SK-N-SH treated with all-trans-retinoic acid at 6 μM for 48 hours (cell line): ENCODE measurements around the gene LRRC14B.

Source experiments
- ATAC-seq: fragments of 200-7000 bp; cut with Tn5 transposase; 3 replicates; pipeline ENCODE4 v1.9.1; 2020; ENCODE audit warnings: mild to moderate bottlenecking, moderate library complexity
- ARNTL ChIP-seq: fragments of 450-650 bp; formaldehyde crosslinking; IDR thresholded peaks from 2 replicates; pipeline ENCODE4 v1.5.0; 2020; ENCODE audit warnings: low read depth, mild to moderate bottlenecking, moderate library complexity, borderline replicate concordance
- BACH2 ChIP-seq: fragments of 250-450 bp; sonication (Bioruptor Pico); IDR thresholded peaks from 2 replicates; pipeline ENCODE4 v1.9.0; 2021; ENCODE audit warnings: mild to moderate bottlenecking, borderline replicate concordance
- ESRRG ChIP-seq: fragments of 250-450 bp; sonication (Bioruptor Pico); IDR thresholded peaks from 2 replicates; pipeline ENCODE4 v1.6.1; 2021; ENCODE audit warnings: mild to moderate bottlenecking
- GLIS3 ChIP-seq: fragments of 250-450 bp; sonication (Bioruptor Pico); IDR thresholded peaks from 2 replicates; pipeline ENCODE4 v1.5.0; 2020; ENCODE audit warnings: mild to moderate bottlenecking, moderate library complexity
- ISL1 ChIP-seq: fragments of 250-450 bp; sonication (Bioruptor Pico); IDR thresholded peaks from 2 replicates; pipeline ENCODE4 v2.1.2; 2022; ENCODE audit warnings: mild to moderate bottlenecking, moderate library complexity
- PPARA ChIP-seq: fragments of 250-450 bp; sonication (Bioruptor Pico); IDR thresholded peaks from 2 replicates; pipeline ENCODE4 v1.5.0; 2020; ENCODE audit warnings: mild to moderate bottlenecking, borderline replicate concordance
- RARB ChIP-seq: fragments of 250-450 bp; sonication (Bioruptor Pico); IDR thresholded peaks from 2 replicates; pipeline ENCODE4 v1.8.0; 2021; ENCODE audit warnings: mild to moderate bottlenecking, moderate library complexity
- SNAI2 ChIP-seq: fragments of 250-450 bp; sonication (Bioruptor Pico); IDR thresholded peaks from 2 replicates; pipeline ENCODE4 v1.5.0; 2020; ENCODE audit warnings: mild to moderate bottlenecking, moderate library complexity
- TCF4 ChIP-seq: fragments of 250-450 bp; sonication (Bioruptor Pico); IDR thresholded peaks from 2 replicates; pipeline ENCODE4 v1.8.0; 2021; ENCODE audit warnings: mild to moderate bottlenecking, moderate library complexity, borderline replicate concordance
- TOX ChIP-seq: fragments of 250-450 bp; sonication (Bioruptor Pico); IDR thresholded peaks from 2 replicates; pipeline ENCODE4 v1.8.0; 2021; ENCODE audit warnings: mild to moderate bottlenecking, moderate library complexity, borderline replicate concordance
- ZC3H10 ChIP-seq: fragments of 250-450 bp; sonication (Bioruptor Pico); IDR thresholded peaks from 2 replicates; pipeline ENCODE4 v1.5.1; 2021; ENCODE audit warnings: mild to moderate bottlenecking, moderate library complexity
- ZFP30 ChIP-seq: fragments of 450-650 bp; formaldehyde crosslinking; IDR thresholded peaks from 2 replicates; pipeline ENCODE4 v1.5.0; 2022; ENCODE audit warnings: mild to moderate bottlenecking, moderate library complexity
- ZNF565 ChIP-seq: fragments of 450-650 bp; formaldehyde crosslinking; conservative IDR thresholded peaks from 2 replicates; pipeline ENCODE4 v1.5.0; 2020; ENCODE audit warnings: low read depth, mild to moderate bottlenecking, moderate library complexity
- ZNF70 ChIP-seq: fragments of 450-650 bp; formaldehyde crosslinking; IDR thresholded peaks from 2 replicates; pipeline ENCODE4 v1.5.0; 2020; ENCODE audit warnings: mild to moderate bottlenecking, moderate library complexity
- ZNF8 ChIP-seq: fragments of 450-650 bp; formaldehyde crosslinking; IDR thresholded peaks from 2 replicates; pipeline ENCODE4 v1.5.0; 2020; ENCODE audit warnings: mild to moderate bottlenecking, moderate library complexity
- TF ChIP-seq, protein P1 (sequence below): fragments of 250-450 bp; sonication (Bioruptor Pico); IDR thresholded peaks from 2 replicates; pipeline ENCODE4 v1.5.1; 2021; ENCODE audit warnings: mild to moderate bottlenecking, moderate library complexity
- TF ChIP-seq, protein P2 (sequence below): fragments of 250-450 bp; sonication (Bioruptor Pico); IDR thresholded peaks from 2 replicates; pipeline ENCODE4 v1.5.1; 2020; ENCODE audit warnings: low read depth, mild to moderate bottlenecking, moderate library complexity
- TF ChIP-seq, protein P3 (sequence below): fragments of 250-450 bp; sonication (Bioruptor Pico); IDR thresholded peaks from 2 replicates; pipeline ENCODE4 v1.8.0; 2020; ENCODE audit warnings: mild to moderate bottlenecking, moderate library complexity, borderline replicate concordance

LRRC14B gene

DNA sequence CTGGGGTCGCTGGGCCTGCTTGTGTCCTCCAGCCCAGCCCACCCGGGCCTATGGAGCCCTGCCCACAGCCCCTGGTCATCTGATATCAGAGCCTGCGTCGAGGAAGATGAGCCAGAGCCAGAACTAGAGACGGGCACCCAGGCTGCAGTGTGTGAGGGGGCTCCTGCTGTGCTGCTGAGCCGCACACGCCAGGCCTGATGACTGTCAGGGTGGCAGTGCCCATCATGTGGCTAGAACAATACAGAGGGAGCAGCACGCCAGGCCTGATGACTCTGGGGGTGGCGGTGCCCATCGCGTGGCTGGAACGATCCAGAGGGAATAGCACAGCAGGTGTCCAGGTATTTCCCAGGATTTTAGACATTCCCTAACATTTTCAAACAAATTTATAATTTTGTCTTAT, 9.2 kb upstream of the LRRC14B start (continued):
- TF ChIP-seq, protein P1, sequence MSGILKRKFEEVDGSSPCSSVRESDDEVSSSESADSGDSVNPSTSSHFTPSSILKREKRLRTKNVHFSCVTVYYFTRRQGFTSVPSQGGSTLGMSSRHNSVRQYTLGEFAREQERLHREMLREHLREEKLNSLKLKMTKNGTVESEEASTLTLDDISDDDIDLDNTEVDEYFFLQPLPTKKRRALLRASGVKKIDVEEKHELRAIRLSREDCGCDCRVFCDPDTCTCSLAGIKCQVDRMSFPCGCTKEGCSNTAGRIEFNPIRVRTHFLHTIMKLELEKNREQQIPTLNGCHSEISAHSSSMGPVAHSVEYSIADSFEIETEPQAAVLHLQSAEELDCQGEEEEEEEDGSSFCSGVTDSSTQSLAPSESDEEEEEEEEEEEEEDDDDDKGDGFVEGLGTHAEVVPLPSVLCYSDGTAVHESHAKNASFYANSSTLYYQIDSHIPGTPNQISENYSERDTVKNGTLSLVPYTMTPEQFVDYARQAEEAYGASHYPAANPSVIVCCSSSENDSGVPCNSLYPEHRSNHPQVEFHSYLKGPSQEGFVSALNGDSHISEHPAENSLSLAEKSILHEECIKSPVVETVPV (CRISPR knock-in tag), result no peak
- TF ChIP-seq ZFP30 (CRISPR knock-in tag), result no peak
- TF ChIP-seq TOX (CRISPR knock-in tag), result no peak
- TF ChIP-seq ZNF70 (CRISPR knock-in tag), result no peak
- TF ChIP-seq, protein P2, sequence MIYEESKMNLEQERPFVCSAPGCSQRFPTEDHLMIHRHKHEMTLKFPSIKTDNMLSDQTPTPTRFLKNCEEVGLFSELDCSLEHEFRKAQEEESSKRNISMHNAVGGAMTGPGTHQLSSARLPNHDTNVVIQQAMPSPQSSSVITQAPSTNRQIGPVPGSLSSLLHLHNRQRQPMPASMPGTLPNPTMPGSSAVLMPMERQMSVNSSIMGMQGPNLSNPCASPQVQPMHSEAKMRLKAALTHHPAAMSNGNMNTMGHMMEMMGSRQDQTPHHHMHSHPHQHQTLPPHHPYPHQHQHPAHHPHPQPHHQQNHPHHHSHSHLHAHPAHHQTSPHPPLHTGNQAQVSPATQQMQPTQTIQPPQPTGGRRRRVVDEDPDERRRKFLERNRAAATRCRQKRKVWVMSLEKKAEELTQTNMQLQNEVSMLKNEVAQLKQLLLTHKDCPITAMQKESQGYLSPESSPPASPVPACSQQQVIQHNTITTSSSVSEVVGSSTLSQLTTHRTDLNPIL (CRISPR knock-in tag), result no peak
- no peak for TF ChIP-seq GLIS3 (CRISPR knock-in tag)

DNA sequence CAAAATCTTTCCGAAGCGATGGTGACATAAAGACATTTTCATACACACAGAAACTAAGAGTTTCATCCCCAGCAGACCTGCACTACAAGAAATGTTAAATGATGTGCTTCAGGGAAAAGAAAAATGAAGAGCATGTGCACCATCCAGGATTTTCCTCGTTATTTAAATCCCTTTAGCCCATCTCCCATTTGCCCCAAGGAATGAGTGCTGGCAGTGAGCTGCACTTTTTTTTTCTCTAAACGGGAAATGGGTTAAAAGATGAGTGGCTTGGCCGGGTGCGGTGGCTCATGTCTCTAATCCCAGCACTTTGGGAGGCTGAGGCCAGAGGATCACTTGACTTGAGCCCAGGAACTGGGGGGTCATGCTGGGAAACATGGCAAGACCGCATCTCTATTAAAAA, 6.8 kb upstream of the LRRC14B start:
- TF ChIP-seq ZC3H10 (CRISPR knock-in tag) (no peak), GLIS3 (CRISPR knock-in tag) (no peak), ZNF8 (no peak)

DNA sequence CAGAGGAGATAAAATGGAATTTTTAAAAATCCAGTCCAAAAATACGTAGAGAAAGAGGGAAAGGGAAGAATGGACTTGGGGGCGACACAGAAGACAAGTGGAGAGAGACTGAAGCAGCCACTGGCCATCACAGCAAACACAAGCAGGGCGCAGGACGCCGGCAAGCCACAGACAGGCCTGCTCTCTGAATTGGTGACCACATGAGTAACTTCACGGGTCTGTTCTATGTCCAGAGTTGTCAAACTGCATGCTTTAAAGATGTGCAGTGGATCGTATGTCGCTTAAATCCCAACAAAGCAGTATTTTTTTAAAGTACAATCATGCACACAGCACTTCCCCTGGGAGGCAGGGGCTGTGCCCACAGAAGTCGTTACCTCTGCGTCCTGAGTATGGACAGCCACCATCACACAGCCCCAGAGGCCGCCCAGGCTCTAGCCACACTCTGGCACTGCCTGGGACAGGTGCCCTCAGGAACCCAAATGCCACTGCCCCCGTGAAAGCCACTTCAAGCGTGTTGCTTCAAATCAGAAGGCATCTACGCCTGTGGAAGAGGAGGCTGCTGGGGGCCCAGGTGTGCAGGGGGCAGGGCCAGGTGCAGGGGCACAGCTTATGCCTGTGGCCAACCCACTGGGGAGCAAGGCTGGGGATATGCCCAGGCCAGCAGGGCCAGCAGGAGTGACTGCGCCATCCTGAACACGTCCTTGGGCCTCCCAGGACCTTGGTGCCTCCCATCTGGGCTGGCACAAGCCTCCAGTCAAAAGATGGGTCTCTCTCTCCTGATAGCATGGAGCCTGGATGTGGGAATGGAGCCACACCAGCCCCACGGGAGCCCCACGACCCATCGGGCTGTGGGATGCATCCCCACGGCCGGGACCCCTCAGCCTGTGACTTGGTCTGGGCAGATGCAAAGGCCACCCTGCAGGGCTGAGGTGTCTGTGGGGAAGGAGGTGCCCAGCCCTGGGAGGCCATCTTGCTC, 5.9 kb upstream of the LRRC14B start:
- TF ChIP-seq BACH2 (CRISPR knock-in tag) (no peak), ZNF70 (CRISPR knock-in tag) (no peak), PPARA (no peak), ARNTL (CRISPR knock-in tag) (no peak), ZFP30 (CRISPR knock-in tag) (no peak), RARB (CRISPR knock-in tag) (no peak), TOX (CRISPR knock-in tag) (no peak), ZNF565 (CRISPR knock-in tag) (no peak), SNAI2 (CRISPR knock-in tag) (no peak), TCF4 (CRISPR knock-in tag) (no peak), GLIS3 (CRISPR knock-in tag) (no peak), ISL1 (CRISPR knock-in tag) (no peak), ESRRG (no peak), ZNF8 (no peak)
- TF ChIP-seq, protein P2 (CRISPR knock-in tag), result no peak
- TF ChIP-seq, protein P1 (CRISPR knock-in tag), result no peak
- TF ChIP-seq, protein P3, sequence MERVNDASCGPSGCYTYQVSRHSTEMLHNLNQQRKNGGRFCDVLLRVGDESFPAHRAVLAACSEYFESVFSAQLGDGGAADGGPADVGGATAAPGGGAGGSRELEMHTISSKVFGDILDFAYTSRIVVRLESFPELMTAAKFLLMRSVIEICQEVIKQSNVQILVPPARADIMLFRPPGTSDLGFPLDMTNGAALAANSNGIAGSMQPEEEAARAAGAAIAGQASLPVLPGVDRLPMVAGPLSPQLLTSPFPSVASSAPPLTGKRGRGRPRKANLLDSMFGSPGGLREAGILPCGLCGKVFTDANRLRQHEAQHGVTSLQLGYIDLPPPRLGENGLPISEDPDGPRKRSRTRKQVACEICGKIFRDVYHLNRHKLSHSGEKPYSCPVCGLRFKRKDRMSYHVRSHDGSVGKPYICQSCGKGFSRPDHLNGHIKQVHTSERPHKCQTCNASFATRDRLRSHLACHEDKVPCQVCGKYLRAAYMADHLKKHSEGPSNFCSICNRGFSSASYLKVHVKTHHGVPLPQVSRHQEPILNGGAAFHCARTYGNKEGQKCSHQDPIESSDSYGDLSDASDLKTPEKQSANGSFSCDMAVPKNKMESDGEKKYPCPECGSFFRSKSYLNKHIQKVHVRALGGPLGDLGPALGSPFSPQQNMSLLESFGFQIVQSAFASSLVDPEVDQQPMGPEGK (CRISPR knock-in tag), result no peak
- ATAC-seq, result peak; percentile 26

More for the DNA sequence above, 6.8 kb upstream of the LRRC14B start:
- ATAC-seq, result no peak
